GM18520 (cell line): Measurements from ENCODE around the gene LAMC1.

Source experiments
- ATAC-seq: cut with Tn5 transposase; IDR thresholded peaks from one replicate; pipeline ENCODE4 v1.9.1; 2021; ENCODE audit not compliant: unreplicated experiment

LAMC1 gene

GRCh38 chr1:183077097-183077496 is 53.9 kb downstream of the LAMC1 start:
- ATAC-seq, result no peak

- ATAC-seq, result no peak
Observed at GRCh38 chr1:183079712-183080388, 56.6 kb downstream of the LAMC1 start.

- no peak for ATAC-seq
Observed at GRCh38 chr1:183080406-183080805, 57.2 kb downstream of the LAMC1 start.

DNA sequence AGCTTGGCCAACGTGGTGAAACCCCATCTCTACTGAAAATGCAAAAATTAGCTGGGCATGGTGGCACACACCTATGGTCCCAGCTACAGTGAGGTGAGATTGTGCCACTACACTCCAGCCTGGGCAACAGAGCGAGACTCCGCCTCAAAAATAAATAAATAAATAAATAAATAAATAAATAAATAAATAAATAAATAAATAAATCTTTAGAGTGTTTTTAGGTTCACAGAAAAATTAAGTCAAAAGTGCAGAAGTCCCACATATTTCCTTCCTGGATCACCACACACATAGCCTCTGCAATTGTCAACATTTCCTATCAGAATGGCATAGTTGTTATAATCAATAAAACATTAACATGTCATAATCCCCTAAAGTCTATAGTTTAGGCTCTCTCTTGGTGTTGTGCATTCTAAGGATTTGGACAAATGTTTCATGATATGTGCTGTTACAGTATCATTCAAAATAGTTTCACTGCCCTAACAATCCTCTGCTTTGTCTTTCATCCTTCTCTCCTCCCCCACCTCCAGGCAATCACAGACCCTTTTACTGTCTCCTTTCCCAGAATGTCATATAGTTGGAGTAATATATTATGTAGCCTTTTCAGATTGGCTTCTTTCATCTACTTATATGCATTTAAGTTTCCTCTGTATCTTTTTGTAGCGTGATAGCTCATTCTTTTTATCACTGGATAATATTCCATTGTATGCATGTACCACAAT is 58.3 kb downstream of the LAMC1 start:
- no peak for ATAC-seq

DNA sequence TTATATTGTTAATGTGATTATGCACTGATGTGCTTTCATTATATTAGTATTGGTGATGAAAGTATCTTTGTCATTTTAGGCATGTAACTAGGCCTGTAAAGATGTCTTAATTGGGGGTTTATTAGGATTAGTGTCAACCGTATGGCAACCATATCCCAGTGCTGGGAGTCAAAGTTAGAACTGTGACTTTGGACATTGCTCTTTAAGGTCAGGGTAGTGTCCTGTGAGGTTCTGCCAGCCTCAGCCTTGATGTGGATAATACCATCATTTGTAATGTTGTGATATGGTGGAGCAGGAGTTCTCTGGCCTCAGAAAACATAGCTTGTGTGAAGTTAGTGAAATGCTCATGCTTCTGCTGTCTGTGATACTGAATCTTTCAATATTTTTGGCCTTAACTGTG is 59.4 kb downstream of the LAMC1 start:
- no peak for ATAC-seq

DNA sequence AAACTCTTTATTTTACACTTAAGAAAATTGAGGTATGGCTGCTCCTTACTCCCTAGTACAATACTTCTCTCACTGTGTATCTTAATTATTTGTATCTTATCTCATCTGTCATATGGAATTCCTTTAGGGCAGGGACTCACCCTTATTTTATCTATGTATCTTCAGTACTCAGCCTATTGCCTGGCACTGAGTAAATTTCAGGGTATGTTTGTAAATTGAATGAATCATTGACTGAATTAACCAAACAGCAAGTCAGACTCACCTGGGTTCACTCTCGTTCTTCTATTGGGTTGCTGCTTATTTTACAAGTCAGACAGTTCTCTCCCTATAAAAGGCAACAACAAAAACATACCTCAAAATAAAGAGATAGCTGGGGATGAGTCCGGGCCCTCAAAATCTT is 63.8 kb downstream of the LAMC1 start:
- ATAC-seq, result no peak

DNA sequence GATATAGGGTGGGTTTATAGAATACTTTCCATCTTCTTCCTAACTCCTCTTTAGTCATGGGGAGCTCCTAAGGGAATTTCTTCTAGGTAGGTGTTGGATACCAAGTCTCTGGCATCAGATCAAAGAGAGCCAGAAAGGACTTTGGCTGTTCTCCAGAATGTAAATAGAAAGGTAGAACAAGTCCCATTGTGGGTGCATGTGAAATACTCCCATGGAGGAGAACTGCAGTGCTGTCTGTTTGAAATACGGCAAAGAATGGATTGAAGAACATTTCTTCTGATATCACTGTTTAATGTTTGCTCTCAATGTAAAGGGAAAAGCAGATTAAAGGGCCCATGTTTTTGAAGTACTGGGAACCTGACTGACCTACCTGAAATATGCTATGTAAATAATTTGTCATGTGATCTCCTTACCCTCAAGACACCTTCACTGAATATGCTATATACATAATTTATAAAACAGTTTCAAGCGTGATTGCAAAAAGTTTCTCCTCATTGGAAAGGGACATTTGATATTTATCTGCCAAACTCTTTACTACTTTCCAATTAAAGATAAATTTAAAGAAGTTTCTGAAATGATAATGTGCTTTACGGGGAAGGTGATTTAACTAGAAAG is 65.9 kb downstream of the LAMC1 start:
- no peak for ATAC-seq

- ATAC-seq, result no peak
Observed at GRCh38 chr1:183090391-183091006, 67.3 kb downstream of the LAMC1 start.

DNA sequence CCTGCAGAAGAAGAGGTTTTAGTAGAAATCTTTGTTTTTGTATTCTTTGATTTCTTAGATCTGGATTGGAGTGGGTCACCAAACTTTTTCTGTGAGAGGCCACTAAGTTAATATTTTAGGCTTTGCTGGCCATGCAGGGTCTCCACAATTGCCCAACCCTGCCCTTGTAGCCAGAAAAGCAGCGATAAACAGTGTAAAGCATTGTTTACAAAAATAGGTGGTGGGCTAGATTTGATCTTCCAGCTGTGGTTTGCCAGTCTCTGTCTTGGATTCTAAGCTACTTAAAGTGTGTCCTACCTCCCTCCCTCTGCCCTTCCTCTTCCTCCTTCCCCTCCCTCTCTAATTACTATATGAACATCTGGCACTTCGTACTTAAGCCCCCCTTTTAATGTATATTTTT is 68.0 kb downstream of the LAMC1 start:
- ATAC-seq, result no peak

- no peak for ATAC-seq
Observed at GRCh38 chr1:183092350-183092749, 69.1 kb downstream of the LAMC1 start.

- ATAC-seq, result no peak
Observed at GRCh38 chr1:183093066-183093668, 69.9 kb downstream of the LAMC1 start.

GRCh38 chr1:183093786-183094298 is 70.6 kb downstream of the LAMC1 start:
- no peak for ATAC-seq

GRCh38 chr1:183094351-183094750 is 71.1 kb downstream of the LAMC1 start:
- ATAC-seq, result no peak

GRCh38 chr1:183096351-183096750 is 73.1 kb downstream of the LAMC1 start:
- ATAC-seq, result no peak

GRCh38 chr1:183096894-183097293 is 73.7 kb downstream of the LAMC1 start:
- ATAC-seq, result no peak

DNA sequence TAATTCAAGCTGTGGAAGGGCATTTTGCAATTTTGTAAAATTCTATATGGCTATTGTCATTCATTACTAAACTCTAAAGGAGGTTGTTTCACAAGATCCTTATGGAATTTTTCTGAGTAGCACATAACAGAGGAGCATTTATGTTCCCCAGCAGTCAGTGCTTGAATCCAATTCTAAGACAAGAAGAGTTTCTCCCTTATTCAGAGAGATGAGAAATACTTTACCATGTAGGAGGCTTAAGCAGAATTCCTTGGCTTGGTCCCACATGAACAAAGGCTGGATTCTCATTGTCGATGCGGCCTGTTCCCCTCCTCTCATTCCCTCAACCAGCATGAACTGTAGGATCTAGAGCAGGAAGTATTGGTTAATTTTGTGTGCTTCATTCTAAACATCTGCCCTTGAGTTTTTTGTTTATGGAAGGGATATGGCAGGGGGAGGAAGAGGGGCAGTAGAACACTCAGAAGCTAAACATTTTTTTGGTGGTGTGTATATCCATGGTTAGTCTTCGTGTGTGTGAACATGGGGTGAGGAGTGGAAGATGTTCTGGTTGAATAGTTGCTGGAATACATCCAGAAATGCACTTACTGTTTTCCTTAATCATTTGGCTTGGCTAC is 74.3 kb downstream of the LAMC1 start:
- no peak for ATAC-seq

DNA sequence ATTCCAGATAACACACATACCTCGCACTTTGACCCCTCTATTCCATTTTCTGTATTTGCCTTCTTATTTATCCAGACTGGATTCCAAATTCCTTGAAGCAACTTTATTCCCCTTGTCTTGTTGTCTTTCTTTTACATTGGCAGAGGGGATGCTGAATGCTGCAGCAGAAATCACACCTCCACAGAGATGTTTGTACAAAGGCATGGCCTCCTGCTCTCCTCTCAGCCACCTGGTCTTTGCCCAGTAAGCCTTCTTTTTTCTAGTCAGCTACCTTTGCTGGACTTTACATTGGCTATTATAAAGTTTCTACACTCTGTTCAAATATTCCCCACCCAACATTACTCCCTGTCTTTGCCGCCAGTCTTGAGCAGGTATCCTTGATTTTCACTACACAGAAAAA is 75.1 kb downstream of the LAMC1 start:
- ATAC-seq, result no peak

- no peak for ATAC-seq
Observed at GRCh38 chr1:183100361-183100974, 77.2 kb downstream of the LAMC1 start.

GRCh38 chr1:183101081-183101480 is 77.9 kb downstream of the LAMC1 start:
- ATAC-seq, result no peak

DNA sequence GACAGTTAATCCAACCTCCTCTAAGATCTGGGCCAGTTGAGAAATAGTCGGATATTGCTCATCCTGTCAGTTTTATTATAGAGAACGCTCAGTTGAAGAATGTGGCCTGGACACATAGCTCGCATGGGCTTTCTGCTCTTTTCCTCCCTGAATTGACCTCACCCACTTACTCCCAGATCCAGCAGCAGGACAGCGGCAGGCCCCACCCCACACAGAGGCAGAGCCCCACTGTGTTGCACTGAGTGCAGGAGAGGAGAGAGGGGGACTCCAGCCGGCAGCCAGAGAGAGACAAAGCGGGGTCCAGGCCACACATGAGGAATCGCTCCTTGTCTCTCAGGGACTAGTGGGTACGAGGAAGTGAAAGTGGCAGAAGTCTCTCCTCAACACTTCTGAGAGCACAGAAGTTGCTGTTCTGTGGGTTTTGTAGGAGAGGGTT is 78.6 kb downstream of the LAMC1 start:
- no peak for ATAC-seq
